HCT116 (cell line): ENCODE results near the gene HOXA7. TPM values are rescaled to one million over a fixed set of nuclear protein-coding genes. Genes with fewer than 3 reads are reported as not detected.

Experiments
- ATAC-seq: fragments of 200-7000 bp; cut with Tn5 transposase; 2 replicates; pipeline ENCODE4 v1.9.1; 2020; ENCODE audit warnings: mild to moderate bottlenecking, moderate library complexity
- BruUV-seq: library from RNA; stranded (reverse); fragments of 400-500 nt; replicated peaks from 2 replicates; lab custom pipeline; 2021; lab: Mats Ljungman, UMichigan
- CTCF ChIA-PET: fragments of 300-600 bp; sonication (Branson Sonifier 250); formaldehyde crosslinking; loops from one replicate; lab custom pipeline; 2021; ENCODE audit warnings: antibody characterized with exemption; lab: Charles Lee
- POLR2A ChIA-PET: fragments of 300-600, 350-600 bp; sonication (Branson Sonifier 250); formaldehyde crosslinking; loops from one replicate; lab custom pipeline; 2021; ENCODE audit warnings: antibody characterized with exemption; lab: Charles Lee
- RAD21 ChIA-PET, 2 experiments: fragments of 300-600 bp; sonication (Branson Sonifier 250); formaldehyde crosslinking; loops; one replicate each; lab custom pipeline; 2023; ENCODE audit warnings: low total read pairs in 2 of 2; ENCODE audit not compliant: uncharacterized antibody in 2 of 2, unreplicated experiment in 2 of 2, low non-redundant PET in 1 of 2; lab: Charles Lee
- DNase-seq: peaks from one replicate; pipeline ENCODE4 v3.0.0-alpha.2; 2010; ENCODE audit warnings: low read depth, low spot score
- H2AFZ ChIP-seq: fragments of 200-600 bp; shearing (Covaris generic), sonication (generic); 2 replicates; pipeline ENCODE4 v1.6.1; 2017; ENCODE audit warnings: low read depth, mixed run types, mixed read lengths, antibody characterized with exemption, low read length; ENCODE audit not compliant: poor library complexity, severe bottlenecking
- H3K27ac ChIP-seq: 2 replicates; pipeline ENCODE4 v1.5.1; 2012; ENCODE audit warnings: low read depth, low read length
- H3K27me3 ChIP-seq: fragments of 200-600 bp; sonication (generic); 2 replicates; pipeline ENCODE4 v1.6.1; 2016; ENCODE audit warnings: mixed run types, low read length, mixed read lengths; ENCODE audit not compliant: insufficient read depth
- H3K36me3 ChIP-seq, 2 experiments: fragments of 200-500 bp in 1 of 2; fragments of 200-600 bp in 1 of 2; sonication (Bioruptor generic) in 1 of 2; sonication (generic) in 1 of 2; 2 replicates each; pipeline versions ENCODE4 v1.5.1 to v1.6.1; 2014 to 2016; ENCODE audit warnings: low read length in 2 of 2, inconsistent platforms in 1 of 2, mixed read lengths in 1 of 2, mixed run types in 1 of 2; ENCODE audit not compliant: insufficient read depth in 2 of 2, control insufficient read depth in 1 of 2
- H3K4me1 ChIP-seq, 2 experiments: fragments of 200-600 bp in 1 of 2; sonication (generic) in 1 of 2; 2 replicates each; pipeline versions ENCODE4 v1.5.1 to v1.6.1; 2012 to 2017; ENCODE audit warnings: low read length in 2 of 2, inconsistent platforms in 1 of 2, mild to moderate bottlenecking in 1 of 2, mixed read lengths in 1 of 2, mixed run types in 1 of 2, moderate library complexity in 1 of 2; ENCODE audit not compliant: insufficient read depth in 2 of 2, control insufficient read depth in 1 of 2
- H3K4me2 ChIP-seq: fragments of 200-600 bp; sonication (generic); 2 replicates; pipeline ENCODE4 v1.6.1; 2017; ENCODE audit warnings: mixed run types, low read length, mixed read lengths
- H3K4me3 ChIP-seq, 2 experiments: fragments of 200-600 bp in 1 of 2; sonication (generic) in 1 of 2; replicated peaks in 1 of 2; 2 replicates each; pipeline ENCODE4 v1.5.1; 2011 to 2016; ENCODE audit warnings: low read length in 2 of 2, control low read depth in 1 of 2, low read depth in 1 of 2, mild to moderate bottlenecking in 1 of 2, mixed read lengths in 1 of 2, mixed run types in 1 of 2
- H3K79me2 ChIP-seq: fragments of 200-600 bp; sonication (generic); 2 replicates; pipeline ENCODE4 v1.6.1; 2017; ENCODE audit warnings: mild to moderate bottlenecking, mixed run types, low read length, moderate library complexity, mixed read lengths; ENCODE audit not compliant: insufficient read depth
- H3K9ac ChIP-seq: fragments of 200-600 bp; sonication (generic); 2 replicates; pipeline ENCODE4 v1.6.1; 2016; ENCODE audit warnings: low read length, mixed read lengths
- H3K9me2 ChIP-seq: fragments of 200-600 bp; sonication (generic), shearing (Covaris generic); 2 replicates; pipeline ENCODE4 v1.6.1; 2017; ENCODE audit warnings: mixed run types, mild to moderate bottlenecking, moderate library complexity; ENCODE audit not compliant: insufficient read depth
- H3K9me3 ChIP-seq, 2 experiments: fragments of 200-500 bp in 1 of 2; fragments of 200-600 bp in 1 of 2; sonication (Bioruptor generic) in 1 of 2; sonication (generic) in 1 of 2; 2 replicates each; pipeline ENCODE4 v1.6.1; 2014 to 2017; ENCODE audit warnings: low read length in 2 of 2, mixed read lengths in 2 of 2, inconsistent platforms in 1 of 2, low read depth in 1 of 2, mild to moderate bottlenecking in 1 of 2, mixed run types in 1 of 2, moderate library complexity in 1 of 2; ENCODE audit not compliant: control insufficient read depth in 1 of 2, insufficient read depth in 1 of 2
- H4K20me1 ChIP-seq: fragments of 200-600 bp; sonication (generic), shearing (Covaris generic); 2 replicates; pipeline ENCODE4 v1.6.1; 2017; ENCODE audit warnings: mixed run types, mild to moderate bottlenecking, moderate library complexity; ENCODE audit not compliant: insufficient read depth
- CEBPB ChIP-seq: IDR thresholded peaks from 2 replicates; pipeline ENCODE4 v1.6.1; 2012; ENCODE audit warnings: low read depth
- EGR1 ChIP-seq: IDR thresholded peaks from 2 replicates; pipeline ENCODE4 v1.6.1; 2012; ENCODE audit warnings: low read depth
- EZH2 ChIP-seq: fragments of 200-600 bp; sonication (generic); IDR thresholded peaks from 2 replicates; pipeline ENCODE4 v1.6.1; 2017; ENCODE audit warnings: antibody characterized with exemption, mixed run types
- EZH2phosphoT487 ChIP-seq: fragments of 200-600 bp; IDR thresholded peaks from 2 replicates; pipeline ENCODE4 v1.6.1; 2018; ENCODE audit warnings: antibody characterized with exemption, borderline replicate concordance
- FOSL1 ChIP-seq: IDR thresholded peaks from 2 replicates; pipeline ENCODE4 v1.6.1; 2012; ENCODE audit warnings: low read depth
- POLR2A ChIP-seq: IDR thresholded peaks from 2 replicates; pipeline ENCODE4 v1.7.0; 2011; ENCODE audit warnings: borderline replicate concordance; ENCODE audit not compliant: insufficient read depth, insufficient read length; ENCODE audit errors: extremely low read depth
- SIN3A ChIP-seq: IDR thresholded peaks from 2 replicates; pipeline ENCODE4 v1.6.1; 2012; ENCODE audit warnings: low read depth
- SRF ChIP-seq: IDR thresholded peaks from 2 replicates; pipeline ENCODE4 v1.6.1; 2012; ENCODE audit warnings: low read depth
- ZFX ChIP-seq: fragments of 450-650 bp; IDR thresholded peaks from 2 replicates; pipeline ENCODE4 v1.6.1; 2017
- ZNF274 ChIP-seq: fragments of 200-500 bp; sonication (Bioruptor generic); IDR thresholded peaks from 2 replicates; pipeline ENCODE4 v1.6.1; 2014; ENCODE audit warnings: mild to moderate bottlenecking, low read depth, low read length, inconsistent platforms
- intact Hi-C: fragments of 100-400 bp; cut with micrococcal nuclease; formaldehyde crosslinking; loops from 2 replicates; pipeline ENCODE4 v1.10.0; 2022
- total RNA-seq: library from RNA; stranded (reverse); gene quantifications from one replicate; pipeline ENCODE4 v1.2.1, GENCODE V29; 2021; ENCODE audit not compliant: unreplicated experiment
- TF ChIP-seq, protein P1 (sequence below): IDR thresholded peaks from 2 replicates; pipeline ENCODE4 v1.6.1; 2012
- TF ChIP-seq, protein P2 (sequence below): IDR thresholded peaks from 2 replicates; pipeline ENCODE4 v1.6.1; 2011; ENCODE audit warnings: mild to moderate bottlenecking, low read length, moderate library complexity; ENCODE audit not compliant: insufficient replicate concordance; ENCODE audit errors: extremely low read depth
- TF ChIP-seq, protein P3 (sequence below): IDR thresholded peaks from 2 replicates; pipeline ENCODE4 v1.6.1; 2012; ENCODE audit warnings: low read depth

HOXA7 gene
- total RNA-seq, 1 experiment from 2014 or later, result 15.0 TPM

DNA sequence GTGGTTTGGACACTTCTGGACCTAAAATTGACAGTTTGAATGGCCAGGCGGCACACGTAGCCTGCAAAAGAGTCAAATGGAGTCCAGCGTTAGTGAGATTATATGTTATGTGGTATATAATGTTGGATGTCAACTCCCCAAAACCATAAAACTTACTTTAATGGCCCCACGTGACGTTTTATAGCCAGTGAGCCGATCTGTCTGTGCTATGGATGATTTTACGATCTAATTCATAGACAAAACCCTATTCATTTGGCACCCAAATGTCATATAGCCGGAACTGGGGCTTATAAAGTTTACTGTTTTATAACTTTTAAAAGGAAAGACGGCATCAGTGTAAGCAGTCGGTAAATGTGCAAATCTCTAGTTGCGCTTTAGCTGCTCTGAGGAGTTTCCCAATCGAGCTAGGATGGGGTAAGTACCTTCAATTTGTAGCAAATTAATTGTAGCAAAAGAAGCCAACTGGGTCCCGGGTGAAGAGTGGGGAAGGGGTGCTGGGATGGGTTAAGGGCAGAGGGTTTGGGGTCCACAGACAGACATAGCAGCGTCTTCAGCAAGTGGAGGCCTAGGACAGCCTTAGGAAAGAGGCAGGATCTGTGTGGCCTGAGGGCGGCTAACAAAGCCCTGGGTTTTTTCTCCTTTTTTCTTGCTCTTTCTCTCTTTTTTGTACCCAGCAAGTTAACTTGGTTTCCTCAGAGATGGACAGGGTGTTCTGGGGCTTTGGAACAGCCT lies 16.2 kb downstream of the HOXA7 start:
- H3K4me2 ChIP-seq, result no peak overlapping the region
- no peaks in the 10 kb centered on the region for H3K9me2 ChIP-seq
- ChIA-PET RAD21 (no interaction called here), CTCF (interaction anchor here (0.7 kb wide), 1 partner anchor 47 kb away, joined by 3 read pairs; no protein-coding TSS in a partner anchor), POLR2A (no interaction called here)
- no peaks in the 10 kb centered on the region for H3K27me3 ChIP-seq
- H3K79me2 ChIP-seq, result no peaks in the 10 kb centered on the region
- H3K9ac ChIP-seq, result no peak overlapping the region
- peaks cover 5 to 12% of the 10 kb centered on the region in 2 experiments; a peak in 3 of 4 replicates for H3K36me3 ChIP-seq
- no peaks in the 10 kb centered on the region for H3K9me3 ChIP-seq
- no peaks in the 10 kb centered on the region for H4K20me1 ChIP-seq
- no TSS peak for BruUV-seq
- H3K4me1 ChIP-seq, result peaks cover 15 to 32% of the 10 kb centered on the region in 2 experiments
- intact Hi-C loops, result no loop called here
- no peak for DNase-seq
- H2AFZ ChIP-seq, result no peak overlapping the region
- H3K4me3 ChIP-seq, result no peak overlapping the region
- TF ChIP-seq EZH2phosphoT487, result no peak
- TF ChIP-seq, protein P1, sequence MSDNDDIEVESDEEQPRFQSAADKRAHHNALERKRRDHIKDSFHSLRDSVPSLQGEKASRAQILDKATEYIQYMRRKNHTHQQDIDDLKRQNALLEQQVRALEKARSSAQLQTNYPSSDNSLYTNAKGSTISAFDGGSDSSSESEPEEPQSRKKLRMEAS, result no peak
- no peak for TF ChIP-seq SIN3A
- TF ChIP-seq CEBPB, result no peak
- no peak for TF ChIP-seq POLR2A
- TF ChIP-seq FOSL1, result no peak
- no peak for TF ChIP-seq EZH2
- H3K27ac ChIP-seq, result no peak overlapping the region
- ATAC-seq, result no peak

DNA sequence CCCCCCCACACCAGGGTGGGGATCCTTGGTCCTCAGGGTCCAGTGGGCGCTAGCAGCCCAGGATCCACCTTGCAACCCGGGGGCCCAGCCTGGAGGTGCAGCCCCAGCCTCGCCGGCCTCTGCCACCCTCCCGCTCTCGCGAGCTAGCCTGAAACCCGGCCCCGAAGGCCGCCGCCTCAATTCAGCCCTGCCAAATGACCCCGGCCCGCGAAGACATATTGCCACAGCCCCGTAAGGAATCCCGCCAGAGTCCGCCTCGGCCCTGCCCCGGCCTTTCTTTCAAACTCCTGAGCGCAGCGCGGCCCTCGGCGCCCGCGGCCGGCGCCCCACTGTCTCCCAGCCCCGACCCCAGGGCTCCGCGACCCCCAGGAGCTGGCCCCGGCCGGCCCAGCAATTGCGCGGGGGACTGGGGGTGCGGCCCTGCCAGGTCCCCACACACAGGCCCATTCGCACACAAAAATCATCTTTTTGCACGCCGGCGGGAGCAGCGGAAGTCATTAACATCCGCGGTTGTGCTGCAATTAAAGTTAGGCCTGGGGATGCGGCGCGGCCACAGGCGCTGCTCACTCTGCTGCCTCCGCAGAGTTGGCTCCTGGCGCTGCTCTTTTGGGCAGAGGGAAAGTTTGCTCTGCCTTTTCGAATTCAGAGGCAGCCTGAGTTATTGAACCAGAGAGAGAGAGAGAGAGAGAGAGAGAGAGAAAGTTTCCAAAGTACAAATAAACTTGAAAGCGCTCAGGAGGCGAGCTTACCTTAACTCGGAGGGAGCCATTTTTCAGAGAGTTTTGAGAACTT lies 16.9 kb downstream of the HOXA7 start:
- ChIA-PET POLR2A (no interaction called here), CTCF (no interaction called here), RAD21 (no interaction called here)
- Histone ChIP-seq H3K4me2 (no peak overlapping the region), H3K4me1 (peaks cover 23 to 39% of the 10 kb centered on the region in 2 experiments), H3K27me3 (no peaks in the 10 kb centered on the region), H3K4me3 (no peak overlapping the region), H3K27ac (no peak overlapping the region), H3K36me3 (peaks cover 3 to 7% of the 10 kb centered on the region in 2 experiments; a peak in 2 of 4 replicates), H4K20me1 (no peaks in the 10 kb centered on the region), H3K9me3 (no peaks in the 10 kb centered on the region), H3K9me2 (no peaks in the 10 kb centered on the region), H2AFZ (no peak overlapping the region), H3K9ac (no peak overlapping the region), H3K79me2 (no peaks in the 10 kb centered on the region)
- BruUV-seq, result no TSS peak
- ATAC-seq (no peak), DNase-seq (no peak)
- intact Hi-C loops, result no loop called here
- TF ChIP-seq, protein P2, sequence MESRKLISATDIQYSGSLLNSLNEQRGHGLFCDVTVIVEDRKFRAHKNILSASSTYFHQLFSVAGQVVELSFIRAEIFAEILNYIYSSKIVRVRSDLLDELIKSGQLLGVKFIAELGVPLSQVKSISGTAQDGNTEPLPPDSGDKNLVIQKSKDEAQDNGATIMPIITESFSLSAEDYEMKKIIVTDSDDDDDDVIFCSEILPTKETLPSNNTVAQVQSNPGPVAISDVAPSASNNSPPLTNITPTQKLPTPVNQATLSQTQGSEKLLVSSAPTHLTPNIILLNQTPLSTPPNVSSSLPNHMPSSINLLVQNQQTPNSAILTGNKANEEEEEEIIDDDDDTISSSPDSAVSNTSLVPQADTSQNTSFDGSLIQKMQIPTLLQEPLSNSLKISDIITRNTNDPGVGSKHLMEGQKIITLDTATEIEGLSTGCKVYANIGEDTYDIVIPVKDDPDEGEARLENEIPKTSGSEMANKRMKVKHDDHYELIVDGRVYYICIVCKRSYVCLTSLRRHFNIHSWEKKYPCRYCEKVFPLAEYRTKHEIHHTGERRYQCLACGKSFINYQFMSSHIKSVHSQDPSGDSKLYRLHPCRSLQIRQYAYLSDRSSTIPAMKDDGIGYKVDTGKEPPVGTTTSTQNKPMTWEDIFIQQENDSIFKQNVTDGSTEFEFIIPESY, result no peak
- no peak for TF ChIP-seq ZFX
- no peak for TF ChIP-seq POLR2A
- TF ChIP-seq SRF, result no peak
- no peak for TF ChIP-seq CEBPB
- no peak for TF ChIP-seq EGR1
- no peak for TF ChIP-seq EZH2
- TF ChIP-seq ZNF274, result no peak
- TF ChIP-seq, protein P3, sequence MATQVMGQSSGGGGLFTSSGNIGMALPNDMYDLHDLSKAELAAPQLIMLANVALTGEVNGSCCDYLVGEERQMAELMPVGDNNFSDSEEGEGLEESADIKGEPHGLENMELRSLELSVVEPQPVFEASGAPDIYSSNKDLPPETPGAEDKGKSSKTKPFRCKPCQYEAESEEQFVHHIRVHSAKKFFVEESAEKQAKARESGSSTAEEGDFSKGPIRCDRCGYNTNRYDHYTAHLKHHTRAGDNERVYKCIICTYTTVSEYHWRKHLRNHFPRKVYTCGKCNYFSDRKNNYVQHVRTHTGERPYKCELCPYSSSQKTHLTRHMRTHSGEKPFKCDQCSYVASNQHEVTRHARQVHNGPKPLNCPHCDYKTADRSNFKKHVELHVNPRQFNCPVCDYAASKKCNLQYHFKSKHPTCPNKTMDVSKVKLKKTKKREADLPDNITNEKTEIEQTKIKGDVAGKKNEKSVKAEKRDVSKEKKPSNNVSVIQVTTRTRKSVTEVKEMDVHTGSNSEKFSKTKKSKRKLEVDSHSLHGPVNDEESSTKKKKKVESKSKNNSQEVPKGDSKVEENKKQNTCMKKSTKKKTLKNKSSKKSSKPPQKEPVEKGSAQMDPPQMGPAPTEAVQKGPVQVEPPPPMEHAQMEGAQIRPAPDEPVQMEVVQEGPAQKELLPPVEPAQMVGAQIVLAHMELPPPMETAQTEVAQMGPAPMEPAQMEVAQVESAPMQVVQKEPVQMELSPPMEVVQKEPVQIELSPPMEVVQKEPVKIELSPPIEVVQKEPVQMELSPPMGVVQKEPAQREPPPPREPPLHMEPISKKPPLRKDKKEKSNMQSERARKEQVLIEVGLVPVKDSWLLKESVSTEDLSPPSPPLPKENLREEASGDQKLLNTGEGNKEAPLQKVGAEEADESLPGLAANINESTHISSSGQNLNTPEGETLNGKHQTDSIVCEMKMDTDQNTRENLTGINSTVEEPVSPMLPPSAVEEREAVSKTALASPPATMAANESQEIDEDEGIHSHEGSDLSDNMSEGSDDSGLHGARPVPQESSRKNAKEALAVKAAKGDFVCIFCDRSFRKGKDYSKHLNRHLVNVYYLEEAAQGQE, result no peak
